HEK293T (cell line): ENCODE measurements around the gene ISCA1.
"Not testable (repeated sequence)": the region's sequence is repeated elsewhere in the genome, so short reads cannot be mapped to it uniquely, and the experiment has no call there.

ENCODE experiments used
- CTCF ChIA-PET: fragments of 350-600 bp; formaldehyde crosslinking; extraction: SDS; loops from one replicate; lab custom pipeline; 2021; ENCODE audit warnings: antibody characterized with exemption, inconsistent platforms; lab: Yijun Ruan, JAX
- POLR2A ChIA-PET: fragments of 350-600 bp; formaldehyde crosslinking; extraction: SDS; loops from one replicate; lab custom pipeline; 2020; ENCODE audit warnings: antibody characterized with exemption, inconsistent platforms; lab: Yijun Ruan, JAX
- DNase-seq: peaks from one replicate; pipeline ENCODE4 v3.0.0; 2012; ENCODE audit warnings: mixed read lengths; ENCODE audit errors: extremely low spot score
- ARNT ChIP-seq: fragments of 450-650 bp; IDR thresholded peaks from 2 replicates; pipeline ENCODE4 v1.6.1; 2017; ENCODE audit warnings: mild to moderate bottlenecking
- BHLHE40 ChIP-seq: fragments of 450-650 bp; IDR thresholded peaks from 2 replicates; pipeline ENCODE4 v1.6.1; 2016; ENCODE audit warnings: mild to moderate bottlenecking, moderate library complexity, borderline replicate concordance
- CTBP1 ChIP-seq: fragments of 450-650 bp; IDR thresholded peaks from 2 replicates; pipeline ENCODE4 v1.6.1; 2016; ENCODE audit warnings: borderline replicate concordance
- ELF4 ChIP-seq: fragments of 450-650 bp; IDR thresholded peaks from 2 replicates; pipeline ENCODE4 v1.6.1; 2017; ENCODE audit warnings: antibody characterized with exemption
- FOXA1 ChIP-seq: fragments of 450-650 bp; IDR thresholded peaks from 2 replicates; pipeline ENCODE4 v1.6.1; 2016; ENCODE audit warnings: mild to moderate bottlenecking
- FOXK2 ChIP-seq: fragments of 450-650 bp; IDR thresholded peaks from 2 replicates; pipeline ENCODE4 v1.6.1; 2016; ENCODE audit warnings: mild to moderate bottlenecking
- FOXM1 ChIP-seq: fragments of 450-650 bp; IDR thresholded peaks from 2 replicates; pipeline ENCODE4 v1.6.1; 2017; ENCODE audit warnings: mild to moderate bottlenecking, borderline replicate concordance
- HDGF ChIP-seq: fragments of 450-650 bp; IDR thresholded peaks from 2 replicates; pipeline ENCODE4 v1.6.1; 2017; ENCODE audit warnings: antibody characterized with exemption, borderline replicate concordance
- L3MBTL2 ChIP-seq: fragments of 450-650 bp; conservative IDR thresholded peaks from 2 replicates; pipeline ENCODE4 v1.6.1; 2016; ENCODE audit warnings: mild to moderate bottlenecking
- LEF1 ChIP-seq: fragments of 450-650 bp; IDR thresholded peaks from 2 replicates; pipeline ENCODE4 v1.6.1; 2017; ENCODE audit warnings: mild to moderate bottlenecking, borderline replicate concordance
- NFRKB ChIP-seq: fragments of 450-650 bp; IDR thresholded peaks from 2 replicates; pipeline ENCODE4 v1.6.1; 2016; ENCODE audit warnings: mild to moderate bottlenecking, moderate library complexity
- PKNOX1 ChIP-seq: fragments of 450-650 bp; IDR thresholded peaks from 2 replicates; pipeline ENCODE4 v1.6.1; 2016
- SP1 ChIP-seq: fragments of 450-650 bp; IDR thresholded peaks from 2 replicates; pipeline ENCODE4 v1.6.1; 2017
- SUZ12 ChIP-seq: fragments of 450-650 bp; IDR thresholded peaks from 2 replicates; pipeline ENCODE4 v1.6.1; 2016; ENCODE audit warnings: mild to moderate bottlenecking
- TARDBP ChIP-seq: fragments of 450-650 bp; IDR thresholded peaks from 2 replicates; pipeline ENCODE4 v1.6.1; 2016
- ZNF384 ChIP-seq: fragments of 450-650 bp; IDR thresholded peaks from 2 replicates; pipeline ENCODE4 v1.6.1; 2016

Gene ISCA1

GRCh38 chr9:86308687-86309086 is 26.3 kb upstream of the ISCA1 start:
- POLR2A ChIA-PET = no interaction called here
- CTCF ChIA-PET = interaction anchor here (0.7 kb wide), 1 partner anchor 106 kb away, joined by 3 read pairs; no protein-coding TSS in a partner anchor
- TF ChIP-seq ARNT (no peak), SUZ12 (no peak), CTBP1 (no peak), LEF1 (no peak), SP1 (no peak), FOXM1 (no peak), BHLHE40 (no peak), ZNF384 (no peak), PKNOX1 (no peak), FOXK2 (no peak)
- DNase-seq = no peak

DNA sequence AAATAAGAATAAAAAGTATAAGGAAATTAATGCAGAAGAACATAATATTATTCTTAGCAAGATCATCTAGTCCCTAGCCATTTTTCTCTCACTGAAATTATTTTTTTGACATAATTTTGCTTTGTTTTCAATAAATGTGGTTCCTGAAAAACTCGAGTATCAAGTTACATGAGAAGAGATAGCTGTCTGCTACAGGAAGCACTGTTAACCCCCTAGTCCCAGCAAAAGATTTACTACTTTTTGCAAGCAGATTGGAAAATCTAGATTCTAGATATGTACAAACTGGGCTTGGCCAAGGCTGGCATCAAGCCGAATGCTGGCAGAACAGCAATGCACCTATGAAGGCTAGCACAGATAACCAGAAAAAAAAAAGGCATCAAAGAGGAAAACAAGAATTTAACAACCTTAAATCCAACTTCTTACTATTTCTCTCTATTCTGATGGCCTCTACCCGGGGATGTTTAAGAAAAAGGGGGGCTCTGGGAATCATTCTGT is 21.9 kb upstream of the ISCA1 start:
- no peak for DNase-seq
- CTCF ChIA-PET = no interaction called here
- POLR2A ChIA-PET = interaction anchor here (0.7 kb wide), 1 partner anchor 970 kb away, joined by 3 read pairs; no protein-coding TSS in a partner anchor
- TF ChIP-seq CTBP1 = no peak
- no peak for TF ChIP-seq HDGF
- TF ChIP-seq FOXA1 = no peak
- TF ChIP-seq SUZ12 = no peak
- no peak for TF ChIP-seq ARNT

- DNase-seq = no peak
- TF ChIP-seq PKNOX1 (no peak), TARDBP (no peak), CTBP1 (no peak), FOXA1 (no peak), FOXM1 (no peak), SUZ12 (no peak), LEF1 (no peak), BHLHE40 (no peak), SP1 (no peak), NFRKB (no peak), ZNF384 (no peak), FOXK2 (no peak)
- ChIA-PET CTCF (no interaction called here), POLR2A (no interaction called here)
Measured at GRCh38 chr9:86303316-86303975, 21.1 kb upstream of the ISCA1 start.

- TF ChIP-seq TARDBP = no peak
- DNase-seq = no peak
- ChIA-PET CTCF (no interaction called here), POLR2A (no interaction called here)
Measured at GRCh38 chr9:86301686-86302085, 19.3 kb upstream of the ISCA1 start.

DNA sequence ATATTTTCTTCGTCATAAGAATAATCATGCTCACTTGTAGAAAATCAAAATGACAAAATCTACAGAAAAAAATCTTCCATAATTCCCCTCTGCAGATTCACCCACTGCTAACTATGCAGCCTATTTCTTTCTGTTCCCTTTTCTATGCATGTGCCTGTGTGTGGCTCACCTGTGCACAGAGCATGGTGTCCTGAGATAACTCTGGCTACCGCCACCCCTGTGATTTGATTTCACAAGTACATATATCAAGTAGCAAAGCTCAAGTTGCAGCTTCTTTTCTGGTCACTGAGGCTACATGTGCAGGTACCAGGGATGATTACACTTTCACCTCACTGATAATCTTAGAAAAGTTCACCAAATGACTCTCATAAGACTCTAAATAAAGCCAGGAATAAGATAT is 18.4 kb upstream of the ISCA1 start:
- no peak for TF ChIP-seq ARNT
- no peak for TF ChIP-seq FOXK2
- no peak for TF ChIP-seq CTBP1
- no peak for TF ChIP-seq BHLHE40
- no peak for TF ChIP-seq ELF4
- TF ChIP-seq TARDBP = no peak
- ChIA-PET CTCF (no interaction called here), POLR2A (no interaction called here)
- no peak for DNase-seq

DNA sequence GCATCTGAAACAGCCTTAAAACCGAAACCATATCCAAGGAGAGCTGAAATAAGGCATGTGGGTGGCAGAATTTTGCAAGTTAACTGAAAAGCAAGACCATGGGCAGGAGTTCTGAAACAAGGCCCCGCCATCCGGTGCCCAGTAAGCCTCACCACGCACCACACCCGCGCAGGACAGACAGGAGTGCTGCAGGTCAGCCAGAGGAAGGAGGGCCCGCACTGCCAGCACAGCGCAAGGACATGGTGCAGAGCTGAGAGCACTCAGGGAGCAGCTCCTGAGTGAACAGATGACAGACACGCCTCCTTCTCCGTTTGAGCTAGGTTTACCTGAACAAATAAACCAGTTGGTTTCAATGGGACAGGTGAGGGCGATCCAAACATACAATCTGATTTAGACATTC is 16.5 kb upstream of the ISCA1 start:
- DNase-seq = no peak
- POLR2A ChIA-PET = interaction anchor here (0.8 kb wide), 1 partner anchor 16 kb away, joined by 3 read pairs; the partner anchor contains the start of gene ISCA1
- TF ChIP-seq FOXK2 (no peak), SP1 (no peak), FOXM1 (no peak), CTBP1 (no peak), ZNF384 (no peak), FOXA1 (no peak), TARDBP (no peak), HDGF (no peak), ELF4 (no peak), BHLHE40 (no peak), NFRKB (no peak), L3MBTL2 (no peak), PKNOX1 (no peak), SUZ12 (no peak)
- CTCF ChIA-PET = no interaction called here

DNA sequence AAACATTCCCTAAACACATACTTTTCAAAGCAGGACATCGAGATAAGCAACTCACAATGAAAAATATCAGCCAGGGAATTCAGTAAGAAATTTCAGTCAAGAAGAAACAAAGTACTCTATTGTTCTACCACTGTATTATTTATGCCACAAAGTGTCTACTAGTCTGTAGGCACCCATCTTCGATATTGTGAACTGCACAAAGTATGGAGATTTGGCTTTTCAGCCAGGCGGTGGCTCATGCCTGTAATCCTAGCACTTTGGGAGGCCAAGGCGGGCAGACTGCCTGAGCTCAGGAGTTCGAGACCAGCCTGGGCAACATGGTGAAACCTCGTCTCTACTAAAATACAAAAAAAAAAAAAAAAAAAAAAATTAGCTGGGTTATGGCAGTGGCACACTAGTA is 8.0 kb upstream of the ISCA1 start:
- POLR2A ChIA-PET, DNase-seq: not testable (repeated sequence)
- CTCF ChIA-PET = interaction anchor here (0.6 kb wide), 1 partner anchor 65 kb away, joined by 3 read pairs; no protein-coding TSS in a partner anchor
